ENCODE measurements around the gene CCDC57. TPM values are rescaled to one million over a fixed set of nuclear protein-coding genes. Genes with fewer than 3 reads are reported as not detected.
"Not testable (repeated sequence)": the region's sequence is repeated elsewhere in the genome, so short reads cannot be mapped to it uniquely, and the experiment has no call there.

The CCDC57 gene
- total RNA-seq, 4 donors from 2014 or later: 7.9 to 22.1 (median 9.8) TPM

GRCh38 chr17:82146663-82147654 is 65.7 kb downstream of the CCDC57 start:
- WGBS, 2 donors: 81 to 91% methylated on average over 17 to 18 of the region's 18 CpGs
- Histone ChIP-seq H3K4me1 (peaks cover 0 to 17% (median 7%) of the 10 kb centered on the region in 3 donors), H3K9me3 (no peaks in the 10 kb centered on the region), H3K27me3 (no peaks in the 10 kb centered on the region), H3K36me3 (no peaks in the 10 kb centered on the region), H3K27ac (no peak overlapping the region), H3K4me3 (no peak overlapping the region)
- TF ChIP-seq CTCF (IDR thresholded peaks at IDR 0.05) (no peak), POLR2A (IDR thresholded peaks at IDR 0.05) (no peak)
- intact Hi-C loops (cut with DNase I): no loop called here
- DNase-seq: no peak

GRCh38 chr17:82145550-82146155 is 67.0 kb downstream of the CCDC57 start:
- Histone ChIP-seq H3K27ac (no peak overlapping the region), H3K36me3 (no peaks in the 10 kb centered on the region), H3K9me3 (no peaks in the 10 kb centered on the region), H3K27me3 (no peaks in the 10 kb centered on the region), H3K4me1 (peaks cover 0 to 8% (median 0%) of the 10 kb centered on the region in 3 donors), H3K4me3 (no peak overlapping the region)
- 93 to 94% methylated on average over 7 of the region's 13 CpGs for WGBS, 2 donors
- DNase-seq: no peak
- intact Hi-C loops (cut with DNase I): no loop called here
- TF ChIP-seq POLR2A (IDR thresholded peaks at IDR 0.05): no peak
- TF ChIP-seq CTCF (IDR thresholded peaks at IDR 0.05): no peak

- Histone ChIP-seq H3K4me3 (no peak overlapping the region), H3K27ac (no peak overlapping the region), H3K36me3 (no peaks in the 10 kb centered on the region), H3K9me3 (no peaks in the 10 kb centered on the region), H3K27me3 (no peaks in the 10 kb centered on the region), H3K4me1 (peaks cover 0 to 8% (median 0%) of the 10 kb centered on the region in 3 donors)
- DNase-seq: no peak
- intact Hi-C loops (cut with DNase I): no loop called here
- TF ChIP-seq CTCF (IDR thresholded peaks at IDR 0.05): no peak
- 92% methylated on average over 8 of the region's 8 CpGs for WGBS, 2 donors
Measured at GRCh38 chr17:82143333-82143732, 69.3 kb downstream of the CCDC57 start.

GRCh38 chr17:82139961-82140360 is 72.7 kb downstream of the CCDC57 start:
- H3K9me3 ChIP-seq; H3K4me3 ChIP-seq; H3K36me3 ChIP-seq; DNase-seq; H3K27ac ChIP-seq; H3K27me3 ChIP-seq; intact Hi-C loops (cut with DNase I); H3K4me1 ChIP-seq: not testable (repeated sequence)
- 87 to 95% methylated on average over 7 to 10 of the region's 10 CpGs for WGBS, 2 donors

GRCh38 chr17:82138511-82138992 is 74.1 kb downstream of the CCDC57 start:
- H3K36me3 ChIP-seq: no peaks in the 10 kb centered on the region
- intact Hi-C loops (cut with DNase I): no loop called here
- H3K4me1 ChIP-seq: peaks cover 0 to 13% (median 0%) of the 10 kb centered on the region in 3 donors
- TF ChIP-seq POLR2A (IDR thresholded peaks at IDR 0.05): no peak
- no peak for TF ChIP-seq CTCF (IDR thresholded peaks at IDR 0.05)
- 91 to 93% methylated on average over 18 to 28 of the region's 28 CpGs for WGBS, 2 donors
- no peak for DNase-seq
- no peaks in the 10 kb centered on the region for H3K27me3 ChIP-seq
- H3K4me3 ChIP-seq: no peak overlapping the region
- H3K27ac ChIP-seq: no peak overlapping the region
- no peaks in the 10 kb centered on the region for H3K9me3 ChIP-seq

All from esophagus squamous epithelium (tissue), 5 donors.